Caco-2 (cell line): ENCODE measurements around the gene OTX2. TPM values are rescaled to one million over a fixed set of nuclear protein-coding genes. Genes with fewer than 3 reads are reported as not detected.

Experiments used
- BruUV-seq: library from RNA; stranded (reverse); fragments of 400-500 nt; replicated peaks from 2 replicates; lab custom pipeline; 2021; lab: Mats Ljungman, UMichigan
- CTCF ChIA-PET: fragments of 300-600 bp; sonication (Branson Sonifier 250); formaldehyde crosslinking; loops from one replicate; lab custom pipeline; 2022; ENCODE audit warnings: antibody characterized with exemption; lab: Charles Lee
- POLR2A ChIA-PET: fragments of 300-600 bp; sonication (Branson Sonifier 250); formaldehyde crosslinking; loops from one replicate; lab custom pipeline; 2022; ENCODE audit warnings: antibody characterized with exemption; lab: Charles Lee
- DNase-seq, 2 experiments: peaks; one replicate each; pipeline versions ENCODE4 v3.0.0 to v3.0.0-alpha.2; 2020 to 2022
- H3K27me3 ChIP-seq: replicated peaks from 2 replicates; pipeline ENCODE4 v1.6.0; 2011; ENCODE audit warnings: low read length; ENCODE audit not compliant: control insufficient read depth, insufficient read depth
- H3K36me3 ChIP-seq: 2 replicates; pipeline ENCODE4 v1.5.1; 2011; ENCODE audit warnings: low read length; ENCODE audit not compliant: control insufficient read depth, insufficient read depth
- H3K4me1 ChIP-seq: fragments of 250-450 bp; sonication (Bioruptor Pico); 2 replicates; pipeline ENCODE4 v1.5.1; 2020; ENCODE audit warnings: mild to moderate bottlenecking
- H3K4me3 ChIP-seq: 2 replicates; pipeline ENCODE4 v1.5.1; 2011; ENCODE audit warnings: low read depth, mild to moderate bottlenecking, control low read depth, low read length
- H3K9me3 ChIP-seq: fragments of 250-450 bp; sonication (Bioruptor Pico); 2 replicates; pipeline ENCODE4 v1.5.1; 2020; ENCODE audit warnings: mild to moderate bottlenecking, moderate library complexity
- H3K27ac Mint-ChIP-seq: one replicate; pipeline ENCODE4 v1.8.0; 2022; ENCODE audit warnings: mixed read lengths; ENCODE audit not compliant: unreplicated experiment
- H3K27me3 Mint-ChIP-seq: one replicate; pipeline ENCODE4 v1.8.0; 2022; ENCODE audit warnings: mixed read lengths; ENCODE audit not compliant: insufficient read depth, unreplicated experiment
- H3K36me3 Mint-ChIP-seq: one replicate; pipeline ENCODE4 v1.8.0; 2022; ENCODE audit warnings: mild to moderate bottlenecking, mixed read lengths; ENCODE audit not compliant: insufficient read depth, unreplicated experiment
- H3K4me1 Mint-ChIP-seq: one replicate; pipeline ENCODE4 v1.8.0; 2022; ENCODE audit warnings: low read depth, mixed read lengths; ENCODE audit not compliant: unreplicated experiment
- H3K4me3 Mint-ChIP-seq: one replicate; pipeline ENCODE4 v1.8.0; 2022; ENCODE audit warnings: mild to moderate bottlenecking, moderate library complexity, mixed read lengths; ENCODE audit not compliant: unreplicated experiment
- H3K9me3 Mint-ChIP-seq: one replicate; pipeline ENCODE4 v1.8.0; 2022; ENCODE audit warnings: mixed read lengths; ENCODE audit not compliant: unreplicated experiment
- CTCF ChIP-seq, 2 experiments: fragments of 200-600 bp in 1 of 2; IDR thresholded peaks; 1 replicate in 1 of 2; 2 replicates in 1 of 2; pipeline versions ENCODE4 v1.5.1 to v1.8.0; 2011 to 2022; ENCODE audit warnings: antibody characterized with exemption in 1 of 2, control low read depth in 1 of 2, inconsistent platforms in 1 of 2, low read depth in 1 of 2, low read length in 1 of 2, mild to moderate bottlenecking in 1 of 2, moderate library complexity in 1 of 2; ENCODE audit not compliant: insufficient read depth in 1 of 2, severe bottlenecking in 1 of 2, unreplicated experiment in 1 of 2
- intact Hi-C: fragments of 100-400 bp; cut with micrococcal nuclease; formaldehyde crosslinking; loops from one replicate; pipeline ENCODE4 v1.10.0; 2022; ENCODE audit not compliant: unreplicated experiment
- total RNA-seq: library from RNA; stranded (reverse); gene quantifications from 2 replicates; pipeline ENCODE4 v1.2.3, GENCODE V29; 2022

OTX2 gene
- total RNA-seq, 1 experiment from 2014 or later = not detected

- Histone ChIP-seq H3K9me3 (no peaks in the 10 kb centered on the region), H3K36me3 (no peaks in the 10 kb centered on the region), H3K4me1 (no peaks in the 10 kb centered on the region), H3K4me3 (no peak overlapping the region), H3K27me3 (no peaks in the 10 kb centered on the region)
- intact Hi-C loops = no loop called here
- CTCF ChIA-PET = interaction anchor here (0.7 kb wide), 1 partner anchor 406 kb away, joined by 3 read pairs; no protein-coding TSS in a partner anchor
- TF ChIP-seq CTCF (IDR thresholded peaks at IDR 0.05; ENCODE audit: insufficient read depth in 1 of 2, low read depth in 1 of 2, low read length in 1 of 2, severe bottlenecking in 1 of 2, unreplicated experiment in 1 of 2) = no peak
- Mint-ChIP-seq H3K4me1 (no peaks in the 10 kb centered on the region), H3K4me3 (no peak overlapping the region), H3K27me3 (peaks cover 4% of the 10 kb centered on the region), H3K9me3 (no peaks in the 10 kb centered on the region), H3K27ac (no peak overlapping the region), H3K36me3 (no peaks in the 10 kb centered on the region)
- POLR2A ChIA-PET = no interaction called here
- DNase-seq = no peak
- no TSS peak for BruUV-seq
Measured at GRCh38 chr14:56813143-56813551, 2.9 kb upstream of the OTX2 start.

GRCh38 chr14:56812364-56813141 lies 2.3 kb upstream of the OTX2 start:
- ChIA-PET POLR2A (no interaction called here), CTCF (no interaction called here)
- Histone ChIP-seq H3K27me3 (no peaks in the 10 kb centered on the region), H3K9me3 (no peaks in the 10 kb centered on the region), H3K4me3 (no peak overlapping the region), H3K4me1 (no peaks in the 10 kb centered on the region), H3K36me3 (no peaks in the 10 kb centered on the region)
- Mint-ChIP-seq H3K27me3 (peaks cover 4% of the 10 kb centered on the region), H3K36me3 (no peaks in the 10 kb centered on the region), H3K4me3 (no peak overlapping the region), H3K4me1 (no peaks in the 10 kb centered on the region), H3K9me3 (no peaks in the 10 kb centered on the region), H3K27ac (no peak overlapping the region)
- no peak for DNase-seq
- no TSS peak for BruUV-seq
- intact Hi-C loops = no loop called here
- TF ChIP-seq CTCF (IDR thresholded peaks at IDR 0.05; ENCODE audit: insufficient read depth in 1 of 2, low read depth in 1 of 2, low read length in 1 of 2, severe bottlenecking in 1 of 2, unreplicated experiment in 1 of 2) = no peak

GRCh38 chr14:56811593-56812363 lies 1.5 kb upstream of the OTX2 start:
- no TSS peak for BruUV-seq
- intact Hi-C loops = no loop called here
- ChIA-PET POLR2A (no interaction called here), CTCF (no interaction called here)
- Histone ChIP-seq H3K36me3 (no peaks in the 10 kb centered on the region), H3K9me3 (no peaks in the 10 kb centered on the region), H3K4me3 (no peak overlapping the region), H3K4me1 (no peaks in the 10 kb centered on the region), H3K27me3 (no peaks in the 10 kb centered on the region)
- Mint-ChIP-seq H3K27me3 (peaks cover 4% of the 10 kb centered on the region), H3K4me3 (no peak overlapping the region), H3K4me1 (no peaks in the 10 kb centered on the region), H3K36me3 (no peaks in the 10 kb centered on the region), H3K9me3 (no peaks in the 10 kb centered on the region), H3K27ac (no peak overlapping the region)
- DNase-seq = no peak
- TF ChIP-seq CTCF (IDR thresholded peaks at IDR 0.05; ENCODE audit: insufficient read depth in 1 of 2, low read depth in 1 of 2, low read length in 1 of 2, severe bottlenecking in 1 of 2, unreplicated experiment in 1 of 2) = no peak
